GM06990 (cell line): Measurements from ENCODE around the gene NUCKS1.

ENCODE experiments used
- DNase-seq: peaks from one replicate; pipeline ENCODE4 v3.0.0-alpha.2; 2011; ENCODE audit not compliant: insufficient read length; ENCODE audit errors: extremely low read depth
- H3K27me3 ChIP-seq: replicated peaks from 2 replicates; pipeline ENCODE4 v1.6.0; 2011; ENCODE audit warnings: low read length; ENCODE audit not compliant: control insufficient read depth, insufficient read depth
- H3K36me3 ChIP-seq: 2 replicates; pipeline ENCODE4 v1.5.1; 2011; ENCODE audit warnings: low read length; ENCODE audit not compliant: control insufficient read depth, insufficient read depth
- H3K4me3 ChIP-seq: replicated peaks from 2 replicates; pipeline ENCODE4 v1.5.1; 2011; ENCODE audit warnings: low read depth, mild to moderate bottlenecking, control low read depth, low read length
- CTCF ChIP-seq: IDR thresholded peaks from 2 replicates; pipeline ENCODE4 v1.5.1; 2011; ENCODE audit warnings: low read length, control low read depth, mild to moderate bottlenecking, inconsistent platforms; ENCODE audit not compliant: insufficient read depth, poor library complexity, severe bottlenecking

NUCKS1 gene

GRCh38 chr1:205792481-205792881 is 42.5 kb upstream of the NUCKS1 start:
- Histone ChIP-seq H3K36me3 (no peaks in the 10 kb centered on the region), H3K27me3 (no peaks in the 10 kb centered on the region), H3K4me3 (no peak overlapping the region)
- peak; percentile 41 for DNase-seq
- no peak for TF ChIP-seq CTCF

- H3K36me3 ChIP-seq = no peaks in the 10 kb centered on the region
- TF ChIP-seq CTCF = peak; percentile 88
- no peak overlapping the region for H3K4me3 ChIP-seq
- no peak for DNase-seq
- H3K27me3 ChIP-seq = no peaks in the 10 kb centered on the region
Observed at GRCh38 chr1:205791568-205792180, 41.7 kb upstream of the NUCKS1 start.

- TF ChIP-seq CTCF = no peak
- Histone ChIP-seq H3K36me3 (no peaks in the 10 kb centered on the region), H3K4me3 (no peak overlapping the region), H3K27me3 (no peaks in the 10 kb centered on the region; the same call in 1 of the 2 replicates)
- DNase-seq = no peak
Observed at GRCh38 chr1:205787287-205787916, 37.4 kb upstream of the NUCKS1 start.

GRCh38 chr1:205786601-205787000 is 36.6 kb upstream of the NUCKS1 start:
- no peaks in the 10 kb centered on the region; the same call in 1 of the 2 replicates for H3K27me3 ChIP-seq
- TF ChIP-seq CTCF = no peak
- no peak overlapping the region for H3K4me3 ChIP-seq
- H3K36me3 ChIP-seq = no peaks in the 10 kb centered on the region
- no peak for DNase-seq

GRCh38 chr1:205785446-205785845 is 35.5 kb upstream of the NUCKS1 start:
- H3K36me3 ChIP-seq = no peaks in the 10 kb centered on the region
- no peak overlapping the region for H3K4me3 ChIP-seq
- H3K27me3 ChIP-seq = no peaks in the 10 kb centered on the region; the same call in 1 of the 2 replicates
- no peak for DNase-seq
- TF ChIP-seq CTCF = no peak
